ENCODE data around the gene CDK3.

- TF ChIP-seq CTCF (IDR thresholded peaks at IDR 0.05; ENCODE audit: low read depth, low read length, missing input control) (no peak), RXRA (IDR thresholded peaks at IDR 0.05) (no peak), EGR1 (IDR thresholded peaks at IDR 0.05; ENCODE audit: low read depth in 2 of 2) (no peak), ATF3 (IDR thresholded peaks at IDR 0.05) (no peak), SP1 (IDR thresholded peaks at IDR 0.05) (no peak), REST (IDR thresholded peaks at IDR 0.05) (no peak), MAX (IDR thresholded peaks at IDR 0.05) (no peak)
Observed at GRCh38 chr17:76008208-76008607, 7.6 kb downstream of the CDK3 start.
